ENCODE results near the gene SLC4A5.

Gene SLC4A5

GRCh38 chr2:74262681-74263080 lies 80.5 kb downstream of the SLC4A5 start:
- DNase-seq (ENCODE audit: extremely low spot score) = no peak
- ChIA-PET CTCF (interaction anchor here (1.9 kb wide), 1 partner anchor 13 kb away, joined by 9 read pairs; no protein-coding TSS in a partner anchor), POLR2A (no interaction called here)
- TF ChIP-seq CTCF (IDR thresholded peaks at IDR 0.05; ENCODE audit: control extremely low read depth, extremely low read depth, low read depth, missing control alignments) = no peak

- ChIA-PET POLR2A (no interaction called here), CTCF (interaction anchor here (0.8 to 1.5 kb wide), 4 partner anchors 12 to 115 kb away, joined by 3 to 9 read pairs (median 4); no protein-coding TSS in a partner anchor)
- no peak for DNase-seq (ENCODE audit: extremely low spot score)
- peak; percentile 10 for TF ChIP-seq CTCF (IDR thresholded peaks at IDR 0.05; ENCODE audit: control extremely low read depth, extremely low read depth, low read depth, missing control alignments)
Observed at GRCh38 chr2:74261204-74261864, 81.9 kb downstream of the SLC4A5 start.

- no peak for DNase-seq (ENCODE audit: extremely low spot score)
- POLR2A ChIA-PET = no interaction called here
- TF ChIP-seq CTCF (IDR thresholded peaks at IDR 0.05; ENCODE audit: control extremely low read depth, extremely low read depth, low read depth, missing control alignments) = no peak
- CTCF ChIA-PET = interaction anchor here (0.8 to 2.8 kb wide), 5 partner anchors 11 to 114 kb away, joined by 3 to 14 read pairs (median 4); no protein-coding TSS in a partner anchor
Observed at GRCh38 chr2:74260495-74260894, 82.7 kb downstream of the SLC4A5 start.

- ChIA-PET CTCF (interaction anchor here (1.4 to 2.8 kb wide), 3 partner anchors 8 to 141 kb away, joined by 3 to 14 read pairs (median 4); no protein-coding TSS in a partner anchor), POLR2A (no interaction called here)
- no peak for DNase-seq (ENCODE audit: extremely low spot score)
- no peak for TF ChIP-seq CTCF (IDR thresholded peaks at IDR 0.05; ENCODE audit: control extremely low read depth, extremely low read depth, low read depth, missing control alignments)
Observed at GRCh38 chr2:74259733-74260132, 83.5 kb downstream of the SLC4A5 start.

- no peak for DNase-seq (ENCODE audit: extremely low spot score)
- ChIA-PET POLR2A (no interaction called here), CTCF (interaction anchor here (1.4 to 2.8 kb wide), 3 partner anchors 9 to 142 kb away, joined by 3 to 14 read pairs (median 4); no protein-coding TSS in a partner anchor)
- no peak for TF ChIP-seq CTCF (IDR thresholded peaks at IDR 0.05; ENCODE audit: control extremely low read depth, extremely low read depth, low read depth, missing control alignments)
Observed at GRCh38 chr2:74259191-74259590, 84.0 kb downstream of the SLC4A5 start.

- ChIA-PET CTCF (interaction anchor here (1.6 kb wide), 1 partner anchor 79 kb away, joined by 6 read pairs; no protein-coding TSS in a partner anchor), POLR2A (no interaction called here)
- TF ChIP-seq CTCF (IDR thresholded peaks at IDR 0.05; ENCODE audit: control extremely low read depth, extremely low read depth, low read depth, missing control alignments) = no peak
- no peak for DNase-seq (ENCODE audit: extremely low spot score)
Observed at GRCh38 chr2:74255660-74256213, 87.5 kb downstream of the SLC4A5 start.
